GM18873 (cell line): Measurements from ENCODE around the gene HOOK2.

ENCODE experiments used
- ATAC-seq: cut with Tn5 transposase; IDR thresholded peaks from one replicate; pipeline ENCODE4 v1.9.1; 2021; ENCODE audit warnings: mild to moderate bottlenecking, moderate library complexity, moderate number of reproducible peaks; ENCODE audit not compliant: unreplicated experiment, low FRiP score

HOOK2 gene

DNA sequence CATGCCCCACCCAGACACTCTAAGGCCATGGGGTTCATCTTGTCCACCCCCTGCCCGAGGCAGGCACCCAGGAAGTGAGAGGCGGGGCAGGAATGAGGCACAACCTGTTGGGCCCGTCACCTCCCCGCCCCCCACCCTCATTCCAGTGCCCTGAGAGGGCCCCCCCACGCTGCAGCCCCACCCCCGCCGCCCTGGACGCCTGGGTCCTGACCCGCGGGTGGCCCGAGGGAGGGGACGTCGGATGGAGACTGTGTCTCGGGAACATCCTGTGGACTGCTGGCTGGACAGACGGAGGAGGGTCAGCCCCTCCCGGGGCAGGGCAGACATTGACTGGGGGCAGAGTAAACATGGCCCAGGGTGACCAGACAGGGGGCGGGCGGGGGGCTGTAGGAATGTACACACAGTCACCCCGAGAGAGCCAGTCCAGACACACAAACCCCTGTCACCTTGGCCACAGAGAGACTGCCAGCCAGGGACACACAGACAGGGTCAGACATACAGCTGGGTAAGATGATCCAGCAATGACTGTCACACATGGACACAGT lies 8.6 kb upstream of the HOOK2 start:
- no peak for ATAC-seq

DNA sequence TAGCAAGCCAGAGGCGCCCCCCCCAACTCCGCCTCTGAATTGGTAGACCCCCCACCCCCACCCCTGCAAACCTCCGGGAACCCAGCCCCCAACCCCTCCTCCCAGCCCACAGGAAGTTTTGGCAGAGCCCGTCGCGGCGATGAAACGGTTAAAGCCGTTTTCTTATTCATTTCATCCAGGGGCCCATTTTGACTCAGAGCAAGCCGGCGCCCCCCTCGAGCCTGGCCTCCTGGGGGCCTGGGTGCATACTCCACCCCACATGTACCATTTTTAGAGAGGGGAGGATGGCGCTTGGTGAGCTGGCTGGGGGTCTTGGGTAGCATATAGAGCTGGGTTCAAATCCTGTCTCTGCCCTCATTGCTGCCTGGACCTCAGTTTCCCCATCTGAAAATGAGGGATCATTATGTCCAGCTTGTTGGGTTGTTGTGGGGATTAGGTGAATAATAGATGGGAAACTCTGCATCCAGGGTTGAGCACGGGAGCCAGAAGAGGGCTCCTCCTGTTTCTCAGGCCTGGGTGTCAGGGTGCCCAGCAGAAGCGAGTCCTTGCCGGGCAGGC lies 8.0 kb upstream of the HOOK2 start:
- no peak for ATAC-seq

DNA sequence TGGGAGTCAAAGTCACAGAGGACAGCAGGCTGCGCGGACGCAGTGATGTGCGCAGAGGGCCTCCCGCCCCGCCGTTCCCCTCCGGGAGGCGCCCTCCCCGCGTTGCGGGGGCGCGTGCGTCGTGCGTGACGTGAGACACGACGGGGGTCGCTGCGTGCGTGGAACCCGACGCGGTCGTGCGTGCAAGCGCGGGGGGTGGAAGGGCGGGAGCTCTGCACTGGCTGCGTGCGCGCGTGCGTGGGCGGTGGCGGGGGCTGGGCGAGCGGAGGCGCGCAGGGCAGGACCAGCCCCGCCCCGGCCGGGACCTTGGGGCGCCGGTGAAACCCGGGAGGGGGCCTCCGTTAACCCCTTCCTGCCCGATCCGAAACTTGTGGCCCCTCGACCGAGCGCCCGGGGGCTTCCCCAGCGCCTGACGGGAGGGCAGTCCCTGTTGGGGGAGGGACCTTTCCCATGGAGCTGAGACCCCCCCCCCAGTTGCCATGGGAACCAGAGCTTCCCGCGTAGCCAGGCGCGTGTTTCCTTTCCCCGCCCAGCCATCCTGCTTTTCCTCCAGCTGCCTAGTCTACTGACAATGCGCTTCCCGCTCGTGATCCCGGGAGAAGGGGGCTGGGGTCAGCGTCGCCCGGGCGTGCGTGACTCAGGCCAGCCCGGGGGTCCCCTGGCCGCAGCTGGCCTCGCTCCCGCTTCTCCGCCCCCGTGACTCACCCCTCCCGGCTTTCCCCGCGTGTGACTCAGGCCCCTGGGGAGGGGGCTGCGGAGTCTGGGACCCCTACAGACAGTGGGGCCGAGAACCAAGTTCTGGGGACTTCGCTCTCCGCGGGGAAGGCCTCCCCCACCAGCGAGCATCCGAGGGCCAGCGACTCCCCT lies 7.3 kb upstream of the HOOK2 start:
- no peak for ATAC-seq

DNA sequence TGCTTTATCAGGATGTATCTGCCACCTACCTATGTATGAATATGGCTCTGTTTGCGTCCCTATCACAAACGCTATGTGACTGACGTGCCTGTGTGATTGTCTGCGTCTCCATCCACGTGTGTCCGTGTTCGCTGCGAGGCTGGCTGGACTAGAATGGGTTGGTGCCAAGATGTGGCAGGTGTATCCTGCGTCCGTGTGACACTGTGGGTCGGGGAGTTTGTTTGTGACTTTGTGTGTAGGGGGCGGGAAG lies 6.7 kb upstream of the HOOK2 start:
- no peak for ATAC-seq

GRCh38 chr19:12779162-12779993 lies 4.0 kb upstream of the HOOK2 start:
- no peak for ATAC-seq

DNA sequence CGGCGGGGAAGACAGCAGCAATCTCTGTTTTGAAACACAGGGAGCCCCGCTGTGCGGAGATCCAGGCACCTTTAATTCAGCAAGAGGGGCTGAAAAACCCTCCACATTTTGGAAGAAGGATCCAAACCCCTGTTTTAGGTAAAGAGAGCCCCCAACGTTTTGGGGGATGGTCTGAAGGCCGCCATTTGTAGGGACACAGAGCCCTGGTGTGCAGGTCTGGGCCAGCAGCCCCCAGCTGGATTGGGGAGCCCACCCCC lies 3.5 kb upstream of the HOOK2 start:
- ATAC-seq: no peak

GRCh38 chr19:12778017-12778904 lies 2.9 kb upstream of the HOOK2 start:
- no peak for ATAC-seq

DNA sequence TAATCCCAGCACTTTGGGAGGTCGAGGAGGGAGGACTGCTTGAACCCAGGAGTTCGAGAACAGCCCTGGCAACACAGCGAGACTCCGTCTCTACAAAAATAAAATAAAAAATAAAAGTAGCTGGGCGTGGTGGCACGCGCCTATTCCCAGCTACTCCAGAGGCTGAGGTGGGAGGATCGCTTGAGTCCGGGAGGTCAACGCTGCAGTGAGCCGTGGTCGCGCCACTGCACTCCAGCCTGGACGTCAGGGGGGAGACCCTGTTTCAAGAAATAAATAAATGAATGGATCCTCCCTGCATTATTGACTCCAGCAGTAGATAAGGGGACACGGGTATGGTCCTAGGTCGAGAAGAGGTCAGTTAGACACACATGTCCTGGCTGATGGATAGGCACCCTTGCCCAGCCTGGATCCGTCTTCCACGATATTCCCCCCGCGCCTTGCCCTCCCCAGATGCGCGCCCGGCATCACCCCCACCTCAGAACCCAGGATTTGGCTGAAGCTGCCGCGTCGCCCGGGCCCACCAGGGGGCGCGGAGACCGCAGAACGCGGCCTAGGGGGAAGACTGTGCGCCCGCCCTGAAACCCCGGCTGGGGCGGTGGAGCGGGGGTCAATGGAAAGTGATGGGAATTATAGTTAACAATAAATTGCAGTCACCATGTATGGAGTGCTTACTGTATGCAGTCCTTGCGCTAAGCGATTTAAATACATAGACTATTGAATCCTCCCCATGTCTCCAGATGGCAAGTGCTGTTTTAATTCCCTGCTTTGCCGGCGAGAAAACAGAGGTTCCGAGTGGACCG lies 2.1 kb upstream of the HOOK2 start:
- no peak for ATAC-seq

DNA sequence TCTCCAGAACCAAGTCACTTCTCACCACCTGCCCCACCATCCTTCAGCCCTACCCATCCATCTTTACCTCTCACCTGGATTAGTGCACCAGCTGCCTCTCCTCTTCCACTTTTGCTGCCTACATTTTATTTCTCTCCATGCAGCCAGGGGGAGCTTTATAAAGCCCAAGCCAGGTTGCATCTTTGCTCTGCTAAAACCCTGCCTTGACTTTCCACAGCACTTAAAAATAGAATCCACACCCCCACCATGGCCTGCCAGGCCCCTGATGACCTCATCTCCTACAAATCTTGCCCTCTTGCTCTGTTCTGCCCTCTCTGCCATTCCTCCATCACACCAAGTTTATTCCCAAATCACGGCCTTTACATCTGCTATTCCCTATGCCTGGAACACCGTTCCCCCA lies 1.8 kb downstream of the HOOK2 start:
- no peak for ATAC-seq

GRCh38 chr19:12772323-12772722 lies 3.0 kb downstream of the HOOK2 start:
- ATAC-seq: no peak

- ATAC-seq: no peak
Measured at GRCh38 chr19:12770922-12771321, 4.4 kb downstream of the HOOK2 start.

DNA sequence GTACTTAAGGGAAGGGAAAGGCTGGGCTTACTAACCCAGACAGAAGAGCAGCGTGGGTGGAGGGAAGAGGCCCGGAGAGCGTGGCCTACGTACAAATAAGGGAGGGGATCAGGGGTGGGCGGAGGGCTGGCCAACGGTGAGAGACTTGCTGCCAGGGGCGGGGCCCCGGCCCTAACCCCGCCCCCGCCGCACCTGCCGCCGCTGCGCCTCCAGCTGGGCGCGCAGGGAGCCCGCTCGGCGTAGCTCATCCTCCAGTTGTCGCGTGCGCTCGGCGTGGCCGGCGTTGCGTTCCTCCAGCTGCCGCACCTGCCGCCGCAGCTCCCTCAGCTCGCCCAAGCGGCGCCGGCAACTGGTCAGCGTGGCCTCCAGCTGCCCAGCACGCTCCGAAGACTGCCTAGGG lies 5.7 kb downstream of the HOOK2 start:
- no peak for ATAC-seq

DNA sequence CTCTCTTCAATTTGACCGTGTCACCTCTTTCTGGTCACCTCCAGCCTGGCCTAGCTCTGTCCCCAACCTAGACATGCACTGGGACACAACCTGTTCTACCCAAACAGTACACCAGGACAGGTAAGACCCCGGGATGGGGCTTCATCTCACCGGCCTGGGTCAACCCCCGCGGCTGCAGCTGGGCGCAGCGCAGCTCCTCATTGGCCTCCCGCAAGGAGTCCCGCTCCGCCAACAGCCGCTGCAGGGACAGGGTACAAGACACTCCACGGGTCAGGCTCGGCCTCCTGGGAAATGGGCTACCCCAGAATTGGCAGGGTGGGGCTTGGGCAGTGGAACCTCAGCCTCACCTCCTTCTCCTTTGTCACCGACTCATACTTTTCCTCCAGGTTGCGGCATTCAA lies 7.7 kb downstream of the HOOK2 start:
- ATAC-seq: no peak

DNA sequence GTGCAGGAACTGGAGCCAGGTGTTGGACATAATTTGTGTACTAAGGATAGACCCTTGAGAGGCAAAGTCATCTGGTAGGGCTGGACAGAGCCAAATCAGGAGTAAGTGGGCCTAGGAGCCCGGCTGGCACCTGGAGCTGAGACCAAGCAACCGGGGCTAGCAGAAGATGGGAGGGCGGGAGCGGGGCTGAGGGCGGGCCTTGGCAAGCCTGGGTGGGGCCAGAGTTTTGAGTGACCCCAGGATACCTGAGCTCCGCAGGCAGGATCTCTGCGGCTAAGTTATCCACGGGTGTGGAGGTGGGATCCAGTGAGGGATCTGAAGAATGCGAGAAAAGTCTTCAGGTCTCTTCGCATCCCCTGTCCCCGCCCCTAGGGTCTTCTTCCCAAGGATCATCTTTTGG lies 8.2 kb downstream of the HOOK2 start:
- ATAC-seq: no peak

DNA sequence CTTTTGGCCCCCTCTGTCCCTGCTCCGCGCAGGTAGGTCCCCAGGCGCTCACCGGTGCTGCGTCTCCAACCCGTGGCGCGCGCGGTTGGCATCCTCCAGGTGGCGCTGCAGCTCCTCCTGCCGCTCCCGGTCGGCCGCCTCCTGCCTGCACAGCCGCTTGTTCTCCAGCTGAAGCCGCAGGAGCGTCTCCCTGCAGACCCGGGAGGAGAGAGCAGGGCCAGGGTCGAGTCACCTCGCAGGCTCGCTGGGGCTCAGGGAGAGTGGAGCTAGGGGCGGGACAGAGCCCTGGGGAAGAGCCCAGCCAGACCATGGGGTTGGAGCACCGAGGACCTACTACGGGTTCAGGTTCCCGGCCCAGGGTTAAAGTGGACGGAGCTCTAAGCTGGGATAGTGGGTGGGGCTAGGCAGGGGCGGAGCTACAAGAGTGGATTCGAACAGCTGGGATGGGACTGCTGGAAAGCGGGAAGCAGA lies 9.3 kb downstream of the HOOK2 start:
- no peak for ATAC-seq

DNA sequence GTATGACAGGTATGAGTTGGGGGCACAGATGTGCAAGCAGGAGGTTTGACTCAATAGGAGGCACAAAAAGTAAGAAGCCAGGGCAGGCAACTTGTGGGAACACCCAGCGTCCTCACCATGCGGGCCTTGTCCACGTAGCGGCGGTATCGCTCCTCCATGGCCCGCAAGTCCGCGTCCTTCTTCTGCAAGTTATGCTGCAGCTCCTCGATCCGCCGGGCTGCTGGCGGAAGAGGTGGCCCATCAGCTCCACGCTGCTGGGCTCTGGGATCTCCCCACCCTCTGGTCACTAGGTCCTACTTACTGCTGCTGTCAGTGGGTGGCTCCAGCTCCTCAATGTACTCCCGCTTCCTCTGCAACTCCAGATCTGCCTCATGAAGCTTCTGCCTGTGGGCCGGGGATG lies 10.7 kb downstream of the HOOK2 start:
- ATAC-seq: no peak

GRCh38 chr19:12763100-12763499 lies 12.3 kb downstream of the HOOK2 start:
- no peak for ATAC-seq

DNA sequence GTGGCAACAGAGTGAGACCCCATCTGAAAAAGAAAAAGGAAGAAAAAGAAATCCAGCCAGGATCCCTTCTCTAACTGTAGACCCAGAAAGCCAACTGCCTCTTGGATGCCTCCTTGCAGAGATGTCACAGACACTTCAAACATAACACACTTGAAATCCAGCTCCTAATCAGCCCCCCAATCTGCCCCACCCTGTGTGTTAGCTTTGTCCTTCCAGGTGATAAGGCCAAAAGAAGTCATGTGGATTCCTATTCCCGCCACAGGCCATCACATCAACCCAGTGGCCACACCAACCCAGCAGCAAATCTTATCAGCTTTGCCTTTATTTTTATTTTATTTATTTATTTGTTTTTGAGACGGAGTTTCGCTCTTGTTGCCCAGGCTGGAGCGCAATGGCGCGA lies 15.7 kb downstream of the HOOK2 start:
- ATAC-seq: no peak

DNA sequence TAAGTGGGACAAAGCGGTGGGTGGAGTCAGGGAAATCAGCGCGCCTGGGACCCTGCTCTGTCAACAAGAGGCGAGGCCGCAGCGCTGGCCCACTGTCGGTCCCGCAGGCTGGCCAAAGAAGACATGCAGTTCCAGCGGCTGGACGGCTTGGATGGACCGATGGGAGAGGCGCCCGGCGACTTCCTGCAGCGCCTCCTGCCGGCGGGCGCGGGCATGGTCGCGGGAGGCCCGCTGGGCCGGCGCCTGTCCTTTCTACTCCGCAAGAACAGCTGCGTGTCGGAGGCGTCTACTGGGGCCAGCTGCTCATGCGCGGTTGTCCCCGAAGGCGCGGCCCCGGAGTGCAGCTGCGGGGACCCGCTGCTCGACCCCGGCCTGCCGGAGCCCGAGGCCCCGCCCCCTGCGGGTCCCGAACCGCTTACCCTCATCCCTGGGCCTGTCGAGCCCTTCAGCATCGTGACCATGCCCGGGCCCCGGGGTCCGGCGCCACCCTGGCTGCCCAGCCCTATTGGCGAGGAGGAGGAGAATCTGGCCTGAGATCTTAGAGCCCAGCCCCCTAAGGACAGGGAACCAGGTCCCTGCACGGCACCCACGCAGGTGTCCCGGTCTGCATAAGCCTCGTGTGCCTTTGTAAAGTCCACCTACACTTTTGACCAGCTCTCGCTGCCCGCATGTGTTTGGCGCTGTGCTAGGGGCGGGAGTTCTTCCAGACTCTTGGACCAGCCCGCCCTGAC lies 17.6 kb downstream of the HOOK2 start:
- no peak for ATAC-seq
